Measurements from ENCODE around the gene TMEM139. TPM values are rescaled to one million over a fixed set of nuclear protein-coding genes. Genes with fewer than 3 reads are reported as not detected.

TMEM139 gene
- total and polyA plus RNA-seq, 2 experiments from 2014 or later: 15.6 to 19.8 TPM

DNA sequence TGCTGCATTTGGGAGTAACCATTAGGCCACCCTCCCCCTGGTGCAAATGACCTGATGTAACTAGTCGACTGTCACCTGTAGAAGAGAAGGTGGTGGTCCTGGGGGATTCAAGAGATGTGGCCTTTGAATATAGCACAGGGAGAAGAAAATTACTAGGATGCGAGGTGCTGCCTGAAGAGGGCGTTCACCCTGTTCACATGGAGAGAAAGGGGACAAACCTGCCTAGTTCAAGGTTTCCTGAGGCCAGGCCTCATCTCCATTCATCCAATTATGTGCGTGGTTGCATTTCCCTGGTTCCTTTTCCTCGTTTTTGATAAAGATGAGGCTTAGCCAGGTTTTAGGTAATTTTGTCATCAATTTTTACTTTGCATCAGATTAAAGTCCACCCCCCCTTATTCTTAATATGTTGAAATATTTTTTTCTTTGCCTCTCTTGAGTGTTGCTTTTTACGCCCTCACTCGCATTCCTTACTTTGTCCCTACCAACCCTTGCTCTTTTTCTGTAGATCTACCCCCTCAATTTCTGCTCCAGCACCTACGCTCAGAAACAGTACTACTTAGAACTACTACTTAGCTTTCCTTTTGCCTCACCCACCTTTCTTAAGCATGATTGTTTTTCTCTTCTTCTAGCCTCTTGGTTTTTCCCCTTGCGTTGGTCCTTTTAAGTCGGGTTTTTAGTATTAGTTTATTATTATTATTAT lies 44.9 kb downstream of the TMEM139 start:
- no peak for DNase-seq (ENCODE audit: low spot score)
- TF ChIP-seq, protein P1, sequence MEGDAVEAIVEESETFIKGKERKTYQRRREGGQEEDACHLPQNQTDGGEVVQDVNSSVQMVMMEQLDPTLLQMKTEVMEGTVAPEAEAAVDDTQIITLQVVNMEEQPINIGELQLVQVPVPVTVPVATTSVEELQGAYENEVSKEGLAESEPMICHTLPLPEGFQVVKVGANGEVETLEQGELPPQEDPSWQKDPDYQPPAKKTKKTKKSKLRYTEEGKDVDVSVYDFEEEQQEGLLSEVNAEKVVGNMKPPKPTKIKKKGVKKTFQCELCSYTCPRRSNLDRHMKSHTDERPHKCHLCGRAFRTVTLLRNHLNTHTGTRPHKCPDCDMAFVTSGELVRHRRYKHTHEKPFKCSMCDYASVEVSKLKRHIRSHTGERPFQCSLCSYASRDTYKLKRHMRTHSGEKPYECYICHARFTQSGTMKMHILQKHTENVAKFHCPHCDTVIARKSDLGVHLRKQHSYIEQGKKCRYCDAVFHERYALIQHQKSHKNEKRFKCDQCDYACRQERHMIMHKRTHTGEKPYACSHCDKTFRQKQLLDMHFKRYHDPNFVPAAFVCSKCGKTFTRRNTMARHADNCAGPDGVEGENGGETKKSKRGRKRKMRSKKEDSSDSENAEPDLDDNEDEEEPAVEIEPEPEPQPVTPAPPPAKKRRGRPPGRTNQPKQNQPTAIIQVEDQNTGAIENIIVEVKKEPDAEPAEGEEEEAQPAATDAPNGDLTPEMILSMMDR (IDR thresholded peaks at IDR 0.05; ENCODE audit: poor library complexity): no peak
- TF ChIP-seq EZH2 (IDR thresholded peaks at IDR 0.05; ENCODE audit: borderline replicate concordance) (no peak), EZH2phosphoT487 (IDR thresholded peaks at IDR 0.05; ENCODE audit: low read depth, severe bottlenecking, unreplicated experiment) (no peak)
- Histone ChIP-seq H3K4me1 (ENCODE audit: insufficient read depth) (no peaks in the 10 kb centered on the region), H3K27me3 (no peaks in the 10 kb centered on the region), H3K9me3 (ENCODE audit: low read depth) (no peaks in the 10 kb centered on the region), H3K4me2 (no peak overlapping the region), H4K20me1 (ENCODE audit: insufficient read depth, poor library complexity, severe bottlenecking) (no peaks in the 10 kb centered on the region), H2AFZ (no peak overlapping the region), H3K4me3 (no peak overlapping the region), H3K9me2 (replicated peaks; ENCODE audit: insufficient read depth) (no peaks in the 10 kb centered on the region), H3K79me2 (no peaks in the 10 kb centered on the region), H3K27ac (no peak overlapping the region), H3K36me3 (replicated peaks; ENCODE audit: insufficient read depth, low read depth) (no peaks in the 10 kb centered on the region)
- 92% methylated on average over 10 of the region's 10 CpGs for WGBS (ENCODE audit: low lambda C conversion rate, missing lambda C conversion rate)

DNA sequence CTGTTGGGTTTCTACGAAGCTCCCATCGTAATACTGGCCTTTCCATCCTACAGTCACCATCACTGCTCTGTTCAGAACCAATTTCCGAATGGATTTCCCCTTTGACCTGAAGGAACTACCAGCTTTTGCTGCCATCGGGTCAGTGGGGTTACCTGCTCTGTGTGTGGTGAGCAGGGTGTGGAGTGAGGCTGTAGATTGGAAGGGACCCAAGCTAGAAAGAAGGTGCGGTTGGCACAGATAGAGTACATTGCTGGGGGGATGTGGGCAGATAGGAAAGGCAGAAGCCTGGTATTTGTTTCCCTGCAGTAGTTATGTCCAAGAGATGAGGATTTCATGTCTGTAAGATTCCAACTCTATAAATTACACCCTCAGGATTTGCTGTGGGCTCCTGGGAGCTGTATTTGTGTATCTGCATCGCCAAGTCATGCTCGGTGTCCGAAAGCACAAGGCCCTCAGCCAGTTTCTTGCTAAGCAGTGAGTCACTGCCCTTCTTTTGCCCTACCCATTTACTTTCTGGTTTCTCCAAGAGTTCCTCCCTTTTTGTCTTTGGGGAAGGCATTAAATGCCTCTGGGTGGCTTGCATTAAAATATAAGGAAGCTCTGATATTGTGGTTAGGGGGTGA lies 46.5 kb downstream of the TMEM139 start:
- Histone ChIP-seq H3K9me2 (replicated peaks; ENCODE audit: insufficient read depth) (no peaks in the 10 kb centered on the region), H3K79me2 (no peaks in the 10 kb centered on the region), H3K27me3 (no peaks in the 10 kb centered on the region), H4K20me1 (ENCODE audit: insufficient read depth, poor library complexity, severe bottlenecking) (no peaks in the 10 kb centered on the region), H3K4me3 (no peak overlapping the region), H3K36me3 (replicated peaks; ENCODE audit: insufficient read depth, low read depth) (no peaks in the 10 kb centered on the region), H3K27ac (no peak overlapping the region), H3K4me1 (ENCODE audit: insufficient read depth) (no peaks in the 10 kb centered on the region), H3K4me2 (no peak overlapping the region), H2AFZ (no peak overlapping the region), H3K9me3 (ENCODE audit: low read depth) (no peaks in the 10 kb centered on the region)
- 92% methylated on average over 8 of the region's 8 CpGs for WGBS (ENCODE audit: low lambda C conversion rate, missing lambda C conversion rate)
- no peak for DNase-seq (ENCODE audit: low spot score)
- TF ChIP-seq EZH2phosphoT487 (IDR thresholded peaks at IDR 0.05; ENCODE audit: low read depth, severe bottlenecking, unreplicated experiment) (no peak), EZH2 (IDR thresholded peaks at IDR 0.05; ENCODE audit: borderline replicate concordance) (no peak)
- TF ChIP-seq, protein P1 (IDR thresholded peaks at IDR 0.05; ENCODE audit: poor library complexity): no peak

DNA sequence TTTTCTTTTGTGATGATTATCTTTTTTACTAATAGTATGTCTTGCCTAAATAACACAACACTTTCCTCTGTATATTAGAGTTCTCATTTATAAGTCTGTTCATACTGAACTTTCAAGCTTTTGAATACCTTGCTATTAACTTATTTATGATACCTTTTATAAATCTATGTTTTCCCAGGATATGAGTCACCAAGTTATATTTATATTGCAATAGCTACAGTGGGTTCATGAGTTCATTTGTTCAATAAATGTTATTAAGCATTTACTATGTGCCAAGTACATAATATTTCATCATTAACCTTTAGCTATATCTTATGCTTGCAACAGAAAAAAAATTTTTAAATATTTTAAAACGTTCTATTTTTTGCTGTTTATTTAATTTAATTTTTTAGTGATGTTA lies 49.5 kb downstream of the TMEM139 start:
- no peak overlapping the region for H3K4me2 ChIP-seq

More for the DNA sequence above, 49.5 kb downstream of the TMEM139 start:
- H3K9me2 ChIP-seq (replicated peaks; ENCODE audit: insufficient read depth): no peaks in the 10 kb centered on the region
- no peaks in the 10 kb centered on the region for H3K79me2 ChIP-seq
- no peak for TF ChIP-seq EZH2phosphoT487 (IDR thresholded peaks at IDR 0.05; ENCODE audit: low read depth, severe bottlenecking, unreplicated experiment)
- TF ChIP-seq, protein P1 (IDR thresholded peaks at IDR 0.05; ENCODE audit: poor library complexity): no peak
- no peak for TF ChIP-seq EZH2 (IDR thresholded peaks at IDR 0.05; ENCODE audit: borderline replicate concordance)
- H3K9me3 ChIP-seq (ENCODE audit: low read depth): no peaks in the 10 kb centered on the region
- no peaks in the 10 kb centered on the region for H3K4me1 ChIP-seq (ENCODE audit: insufficient read depth)
- no peak overlapping the region for H3K27ac ChIP-seq
- no peak overlapping the region for H3K4me3 ChIP-seq
- H3K36me3 ChIP-seq (replicated peaks; ENCODE audit: insufficient read depth, low read depth): no peaks in the 10 kb centered on the region
- peaks cover 8% of the 10 kb centered on the region for H3K27me3 ChIP-seq
- WGBS (ENCODE audit: low lambda C conversion rate, missing lambda C conversion rate): 52% methylated on average over 1 of the region's 1 CpG
- no peak for DNase-seq (ENCODE audit: low spot score)
- H2AFZ ChIP-seq: no peak overlapping the region
- no peaks in the 10 kb centered on the region for H4K20me1 ChIP-seq (ENCODE audit: insufficient read depth, poor library complexity, severe bottlenecking)
